Left cardiac atrium (tissue), 4 donors: ENCODE data around the gene VAMP7. TPM values are rescaled to one million over a fixed set of nuclear protein-coding genes. Genes with fewer than 3 reads are reported as not detected.
"Not testable (repeated sequence)": the region's sequence is repeated elsewhere in the genome, so short reads cannot be mapped to it uniquely, and the experiment has no call there.

ENCODE experiments used
- ATAC-seq, 2 donors: fragments of 200-7000 bp; cut with Tn5 transposase; one replicate each; pipeline ENCODE4 v1.9.1; 2020; ENCODE audit warnings: mild to moderate bottlenecking in 2 of 2, moderate library complexity in 2 of 2
- DNase-seq: peaks from one replicate; pipeline ENCODE4 v3.0.0-alpha.2; 2020
- intact Hi-C, 2 donors: fragments of 100-400 bp; cut with DNase I; formaldehyde crosslinking; loops; one replicate each; pipeline versions ENCODE4 v1.14.1 to v1.15.1; 2022 to 2023
- total RNA-seq, 2 donors: library from RNA; stranded (reverse); fragmentation: NEBNext Ultra II Directional; extraction: Animal tissue kit (Norgen Biotek cat#: 25700); gene quantifications; one replicate each; pipeline ENCODE4 v1.2.1, GENCODE V29; 2021
- donor health status: DM: no; HTN: yes; CAD: no.
- donor health status: DM: no; HTN: yes; CAD: no; lungs with severe emphysema.
- donor health status: DM: yes; HTN: yes; CAD: no.
- donor health status: Dilated cardiomyopathy.

VAMP7 gene
- total RNA-seq, 2 donors from 2014 or later, result 20.9 to 22.8 TPM

- intact Hi-C loops, result no loop called here
- DNase-seq (no peak), ATAC-seq (no peak)
Measured at GRCh38 chrX:155896512-155896911, 15.4 kb downstream of the VAMP7 start.

GRCh38 chrX:155899366-155899765, 18.2 kb downstream of the VAMP7 start:
- ATAC-seq (no peak), DNase-seq (no peak)

GRCh38 chrX:155900765-155901164, 19.6 kb downstream of the VAMP7 start:
- DNase-seq (no peak), ATAC-seq (no peak)
- intact Hi-C loops, result no loop called here

More at GRCh38 chrX:155899366-155899765, 18.2 kb downstream of the VAMP7 start:
- intact Hi-C loops, result no loop called here

GRCh38 chrX:155907661-155908060, 26.5 kb downstream of the VAMP7 start:
- DNase-seq, ATAC-seq, intact Hi-C loops: not testable (repeated sequence)

- ATAC-seq, result no peak
- intact Hi-C loops, result no loop called here
- DNase-seq, result no peak
Measured at GRCh38 chrX:155923200-155923599, 42.1 kb downstream of the VAMP7 start.

GRCh38 chrX:155930852-155931618, 49.9 kb downstream of the VAMP7 start:
- intact Hi-C loops, ATAC-seq, DNase-seq: not testable (repeated sequence)

- intact Hi-C loops, result no loop called here
- DNase-seq (no peak), ATAC-seq (no peak)
Measured at GRCh38 chrX:155938132-155938531, 57.0 kb downstream of the VAMP7 start.

GRCh38 chrX:155949098-155949497, 68.0 kb downstream of the VAMP7 start:
- ATAC-seq, result no peak
- DNase-seq, result no peak
- intact Hi-C loops, result no loop called here

- no peak for DNase-seq
- no peak for ATAC-seq
- intact Hi-C loops, result no loop called here
Measured at GRCh38 chrX:155951237-155951789, 70.2 kb downstream of the VAMP7 start.

- DNase-seq (no peak), ATAC-seq (no peak)
- intact Hi-C loops, result no loop called here
Measured at GRCh38 chrX:155953055-155953454, 71.9 kb downstream of the VAMP7 start.

GRCh38 chrX:155954793-155955192, 73.6 kb downstream of the VAMP7 start:
- DNase-seq (no peak), ATAC-seq (no peak)
- intact Hi-C loops, result no loop called here

- intact Hi-C loops, result no loop called here
- ATAC-seq, result no peak
- no peak for DNase-seq
Measured at GRCh38 chrX:155956099-155956498, 75.0 kb downstream of the VAMP7 start.

GRCh38 chrX:155956649-155957048, 75.5 kb downstream of the VAMP7 start:
- intact Hi-C loops, result no loop called here
- ATAC-seq (no peak), DNase-seq (no peak)

GRCh38 chrX:155957843-155958242, 76.7 kb downstream of the VAMP7 start:
- no peak for ATAC-seq
- intact Hi-C loops, result no loop called here
- no peak for DNase-seq

GRCh38 chrX:155959018-155959587, 78.0 kb downstream of the VAMP7 start:
- ATAC-seq, result no peak
- no peak for DNase-seq
- intact Hi-C loops, result no loop called here

GRCh38 chrX:155962906-155963305, 81.8 kb downstream of the VAMP7 start:
- ATAC-seq, result no peak
- DNase-seq, result no peak
- intact Hi-C loops, result no loop called here

- ATAC-seq, result no peak
- DNase-seq, result no peak
- intact Hi-C loops, result no loop called here
Measured at GRCh38 chrX:155966876-155967275, 85.7 kb downstream of the VAMP7 start.

- ATAC-seq, result no peak
- intact Hi-C loops, result no loop called here
Measured at GRCh38 chrX:155967653-155968325, 86.6 kb downstream of the VAMP7 start.

GRCh38 chrX:155968326-155968661, 87.1 kb downstream of the VAMP7 start:
- DNase-seq, result no peak
- intact Hi-C loops, result no loop called here
- no peak for ATAC-seq

More at GRCh38 chrX:155967653-155968325, 86.6 kb downstream of the VAMP7 start:
- DNase-seq, result no peak

- DNase-seq (no peak), ATAC-seq (no peak)
- intact Hi-C loops, result no loop called here
Measured at GRCh38 chrX:155968791-155969190, 87.6 kb downstream of the VAMP7 start.
